Omental fat pad (tissue), 4 donors: ENCODE measurements around the gene NELL1. TPM values are rescaled to one million over a fixed set of nuclear protein-coding genes. Genes with fewer than 3 reads are reported as not detected.

Source experiments
- ATAC-seq: fragments of 150-250 bp; one replicate; pipeline ENCODE4 v1.9.1; 2016; ENCODE audit warnings: mild to moderate bottlenecking, moderate library complexity; ENCODE audit not compliant: low FRiP score
- DNase-seq: peaks from one replicate; pipeline ENCODE4 v3.0.0-alpha.2; 2019; ENCODE audit warnings: low spot score
- total RNA-seq, 4 donors: library from RNA; depleted of rRNA; stranded (reverse); fragments of >200 nt; gene quantifications; one replicate each; pipeline ENCODE4 v1.1.0, GENCODE V29; 2016
- TF ChIP-seq, protein P1 (sequence below), 3 donors: fragments of 450-650 bp; IDR thresholded peaks; one replicate each; pipeline ENCODE4 v1.5.1; 2016 to 2017; ENCODE audit warnings: antibody characterized with exemption in 3 of 3, mild to moderate bottlenecking in 3 of 3, moderate library complexity in 2 of 3

The NELL1 gene
- total RNA-seq, 4 donors from 2014 or later, result 0.48 to 1.3 TPM; not detected in 2

DNA sequence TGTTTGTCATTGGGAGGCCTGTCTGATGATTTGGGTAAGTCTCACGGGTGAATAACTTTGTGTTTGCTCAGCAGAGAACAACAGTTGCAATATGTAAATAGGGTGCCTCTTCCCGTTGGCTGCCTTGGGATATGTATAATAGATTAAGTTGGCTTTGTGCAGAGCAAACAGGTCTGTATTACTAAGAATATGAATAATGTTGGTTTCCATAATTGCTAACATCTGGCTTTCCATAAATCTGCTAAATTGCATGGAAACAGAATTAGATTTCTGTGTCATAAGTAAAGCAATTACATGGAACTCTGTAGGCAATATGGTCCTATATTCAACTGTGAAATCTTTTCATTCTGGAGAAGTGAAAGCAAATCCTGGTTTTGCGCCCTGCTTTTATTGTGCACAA, 887.5 kb downstream of the NELL1 start:
- no peak for DNase-seq
- TF ChIP-seq, protein P1, sequence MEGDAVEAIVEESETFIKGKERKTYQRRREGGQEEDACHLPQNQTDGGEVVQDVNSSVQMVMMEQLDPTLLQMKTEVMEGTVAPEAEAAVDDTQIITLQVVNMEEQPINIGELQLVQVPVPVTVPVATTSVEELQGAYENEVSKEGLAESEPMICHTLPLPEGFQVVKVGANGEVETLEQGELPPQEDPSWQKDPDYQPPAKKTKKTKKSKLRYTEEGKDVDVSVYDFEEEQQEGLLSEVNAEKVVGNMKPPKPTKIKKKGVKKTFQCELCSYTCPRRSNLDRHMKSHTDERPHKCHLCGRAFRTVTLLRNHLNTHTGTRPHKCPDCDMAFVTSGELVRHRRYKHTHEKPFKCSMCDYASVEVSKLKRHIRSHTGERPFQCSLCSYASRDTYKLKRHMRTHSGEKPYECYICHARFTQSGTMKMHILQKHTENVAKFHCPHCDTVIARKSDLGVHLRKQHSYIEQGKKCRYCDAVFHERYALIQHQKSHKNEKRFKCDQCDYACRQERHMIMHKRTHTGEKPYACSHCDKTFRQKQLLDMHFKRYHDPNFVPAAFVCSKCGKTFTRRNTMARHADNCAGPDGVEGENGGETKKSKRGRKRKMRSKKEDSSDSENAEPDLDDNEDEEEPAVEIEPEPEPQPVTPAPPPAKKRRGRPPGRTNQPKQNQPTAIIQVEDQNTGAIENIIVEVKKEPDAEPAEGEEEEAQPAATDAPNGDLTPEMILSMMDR (IDR thresholded peaks at IDR 0.05), result no peak
- no peak for ATAC-seq

- TF ChIP-seq, protein P1 (IDR thresholded peaks at IDR 0.05), result no peak
- no peak for ATAC-seq
- no peak for DNase-seq
These were observed 891.1 kb downstream of the NELL1 start for GRCh38 chr11:21560466-21560975.

DNA sequence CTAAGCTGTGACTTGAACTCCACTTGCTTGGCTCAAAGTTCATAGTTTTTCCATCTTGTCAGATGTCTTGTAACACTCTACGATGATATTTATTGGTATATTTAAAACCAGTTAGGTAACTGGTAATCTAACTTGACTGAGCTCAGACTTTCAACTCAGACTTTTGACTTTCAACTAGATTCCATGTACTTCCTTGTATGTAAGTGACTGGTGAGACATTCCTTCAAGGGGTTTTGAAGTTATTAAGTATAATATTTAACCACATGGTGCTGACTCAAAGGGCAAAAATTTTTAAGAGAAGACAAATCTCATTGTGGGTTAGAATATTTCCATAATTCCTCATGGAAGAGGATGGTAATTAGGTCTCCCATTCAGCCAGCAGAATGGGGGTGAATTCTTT, 892.2 kb downstream of the NELL1 start:
- TF ChIP-seq, protein P1 (IDR thresholded peaks at IDR 0.05), result no peak
- DNase-seq, result no peak

GRCh38 chr11:21564095-21564494, 894.7 kb downstream of the NELL1 start:
- TF ChIP-seq, protein P1 (IDR thresholded peaks at IDR 0.05), result no peak
- DNase-seq, result no peak
- ATAC-seq, result no peak

More for the DNA sequence above, 892.2 kb downstream of the NELL1 start:
- no peak for ATAC-seq

- no peak for ATAC-seq
- TF ChIP-seq, protein P1 (IDR thresholded peaks at IDR 0.05), result no peak
- DNase-seq, result no peak
These were observed 895.7 kb downstream of the NELL1 start for GRCh38 chr11:21564833-21565682.

GRCh38 chr11:21566521-21567117, 897.2 kb downstream of the NELL1 start:
- TF ChIP-seq, protein P1 (IDR thresholded peaks at IDR 0.05), result no peak
- no peak for ATAC-seq
- no peak for DNase-seq
